Measurements from ENCODE around the gene LY6G6F.
"Not testable (repeated sequence)": the region's sequence is repeated elsewhere in the genome, so short reads cannot be mapped to it uniquely, and the experiment has no call there.

DNA sequence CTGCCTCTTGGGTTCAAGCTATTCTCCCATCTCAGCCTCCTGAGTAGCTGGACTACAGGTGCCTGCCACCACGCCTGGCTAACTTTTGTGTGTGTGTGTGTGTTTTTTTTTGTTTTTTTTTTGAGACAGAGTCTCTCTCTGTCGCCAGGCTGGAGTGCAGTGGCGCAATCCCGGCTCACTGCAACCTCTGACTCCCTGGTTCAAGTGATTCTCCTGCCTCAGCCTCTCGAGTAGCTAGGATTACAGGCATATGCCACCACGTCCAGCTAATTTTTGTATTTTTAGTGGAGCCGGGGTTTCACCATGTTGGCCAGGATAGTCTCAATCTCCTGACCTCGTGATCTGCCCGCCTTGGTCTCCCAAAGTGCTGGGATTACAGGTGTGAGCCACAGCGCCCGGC, 2.5 kb downstream of the LY6G6F start:
- TF ChIP-seq, protein P1, sequence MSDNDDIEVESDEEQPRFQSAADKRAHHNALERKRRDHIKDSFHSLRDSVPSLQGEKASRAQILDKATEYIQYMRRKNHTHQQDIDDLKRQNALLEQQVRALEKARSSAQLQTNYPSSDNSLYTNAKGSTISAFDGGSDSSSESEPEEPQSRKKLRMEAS (IDR thresholded peaks at IDR 0.05; ENCODE audit: low read depth, low read length): not testable (repeated sequence)
- TF ChIP-seq, protein P2, sequence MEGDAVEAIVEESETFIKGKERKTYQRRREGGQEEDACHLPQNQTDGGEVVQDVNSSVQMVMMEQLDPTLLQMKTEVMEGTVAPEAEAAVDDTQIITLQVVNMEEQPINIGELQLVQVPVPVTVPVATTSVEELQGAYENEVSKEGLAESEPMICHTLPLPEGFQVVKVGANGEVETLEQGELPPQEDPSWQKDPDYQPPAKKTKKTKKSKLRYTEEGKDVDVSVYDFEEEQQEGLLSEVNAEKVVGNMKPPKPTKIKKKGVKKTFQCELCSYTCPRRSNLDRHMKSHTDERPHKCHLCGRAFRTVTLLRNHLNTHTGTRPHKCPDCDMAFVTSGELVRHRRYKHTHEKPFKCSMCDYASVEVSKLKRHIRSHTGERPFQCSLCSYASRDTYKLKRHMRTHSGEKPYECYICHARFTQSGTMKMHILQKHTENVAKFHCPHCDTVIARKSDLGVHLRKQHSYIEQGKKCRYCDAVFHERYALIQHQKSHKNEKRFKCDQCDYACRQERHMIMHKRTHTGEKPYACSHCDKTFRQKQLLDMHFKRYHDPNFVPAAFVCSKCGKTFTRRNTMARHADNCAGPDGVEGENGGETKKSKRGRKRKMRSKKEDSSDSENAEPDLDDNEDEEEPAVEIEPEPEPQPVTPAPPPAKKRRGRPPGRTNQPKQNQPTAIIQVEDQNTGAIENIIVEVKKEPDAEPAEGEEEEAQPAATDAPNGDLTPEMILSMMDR (IDR thresholded peaks at IDR 0.05 in 2 of 3, conservative IDR thresholded peaks at IDR 0.05 in 1 of 3; ENCODE audit: control insufficient read depth in 2 of 3, extremely low read depth in 1 of 3, insufficient read depth in 1 of 3, low read depth in 3 of 3, low read length in 3 of 3): not testable (repeated sequence)
- TF ChIP-seq RAD21 (IDR thresholded peaks at IDR 0.05; ENCODE audit: insufficient read depth, low read depth, low read length): not testable (repeated sequence)

All from GM12878 (cell line).